Measurements from ENCODE around the gene KIAA1549. TPM values are rescaled to one million over a fixed set of nuclear protein-coding genes. Genes with fewer than 3 reads are reported as not detected.

KIAA1549 gene
- total and polyA plus RNA-seq, 2 of the 8 experiments (the other 6 are each of a cell fraction or from before 2014, with no cell fraction given): 6.5 to 17.3 TPM

- no peak for TF ChIP-seq KDM5A (IDR thresholded peaks at IDR 0.05; ENCODE audit: low read length)
These were observed 147.6 kb downstream of the KIAA1549 start (continued) for GRCh38 chr7:138833596-138833995.

Measured in H1 (cell line).